ENCODE data around the gene EBF3. TPM values are rescaled to one million over a fixed set of nuclear protein-coding genes. Genes with fewer than 3 reads are reported as not detected.

EBF3 gene
- total RNA-seq, 1 donor from 2014 or later = 6.2 TPM

- H3K9me3 ChIP-seq (replicated peaks) = no peaks in the 10 kb centered on the region
- H3K27ac ChIP-seq (replicated peaks) = no peak overlapping the region
- H3K4me1 ChIP-seq = no peaks in the 10 kb centered on the region
- H3K36me3 ChIP-seq = peaks cover 52% of the 10 kb centered on the region
- no peak overlapping the region for H3K4me3 ChIP-seq
- intact Hi-C loops (cut with micrococcal nuclease) = no loop called here
- H3K27me3 ChIP-seq (ENCODE audit: low read depth) = no peaks in the 10 kb centered on the region
- TF ChIP-seq, protein P1, sequence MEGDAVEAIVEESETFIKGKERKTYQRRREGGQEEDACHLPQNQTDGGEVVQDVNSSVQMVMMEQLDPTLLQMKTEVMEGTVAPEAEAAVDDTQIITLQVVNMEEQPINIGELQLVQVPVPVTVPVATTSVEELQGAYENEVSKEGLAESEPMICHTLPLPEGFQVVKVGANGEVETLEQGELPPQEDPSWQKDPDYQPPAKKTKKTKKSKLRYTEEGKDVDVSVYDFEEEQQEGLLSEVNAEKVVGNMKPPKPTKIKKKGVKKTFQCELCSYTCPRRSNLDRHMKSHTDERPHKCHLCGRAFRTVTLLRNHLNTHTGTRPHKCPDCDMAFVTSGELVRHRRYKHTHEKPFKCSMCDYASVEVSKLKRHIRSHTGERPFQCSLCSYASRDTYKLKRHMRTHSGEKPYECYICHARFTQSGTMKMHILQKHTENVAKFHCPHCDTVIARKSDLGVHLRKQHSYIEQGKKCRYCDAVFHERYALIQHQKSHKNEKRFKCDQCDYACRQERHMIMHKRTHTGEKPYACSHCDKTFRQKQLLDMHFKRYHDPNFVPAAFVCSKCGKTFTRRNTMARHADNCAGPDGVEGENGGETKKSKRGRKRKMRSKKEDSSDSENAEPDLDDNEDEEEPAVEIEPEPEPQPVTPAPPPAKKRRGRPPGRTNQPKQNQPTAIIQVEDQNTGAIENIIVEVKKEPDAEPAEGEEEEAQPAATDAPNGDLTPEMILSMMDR (IDR thresholded peaks at IDR 0.05; ENCODE audit: borderline replicate concordance) = no peak
- DNase-seq = no peak
These were observed 93.7 kb downstream of the EBF3 start for GRCh38 chr10:129870474-129870757.

GRCh38 chr10:129869596-129870473 lies 94.2 kb downstream of the EBF3 start:
- H3K27ac ChIP-seq (replicated peaks) = no peak overlapping the region
- intact Hi-C loops (cut with micrococcal nuclease) = no loop called here
- H3K9me3 ChIP-seq (replicated peaks) = no peaks in the 10 kb centered on the region
- no peak overlapping the region for H3K4me3 ChIP-seq
- DNase-seq = no peak
- no peaks in the 10 kb centered on the region for H3K27me3 ChIP-seq (ENCODE audit: low read depth)
- H3K36me3 ChIP-seq = peaks cover 55% of the 10 kb centered on the region
- TF ChIP-seq, protein P1 (IDR thresholded peaks at IDR 0.05; ENCODE audit: borderline replicate concordance) = no peak
- peaks cover 4% of the 10 kb centered on the region for H3K4me1 ChIP-seq

DNA sequence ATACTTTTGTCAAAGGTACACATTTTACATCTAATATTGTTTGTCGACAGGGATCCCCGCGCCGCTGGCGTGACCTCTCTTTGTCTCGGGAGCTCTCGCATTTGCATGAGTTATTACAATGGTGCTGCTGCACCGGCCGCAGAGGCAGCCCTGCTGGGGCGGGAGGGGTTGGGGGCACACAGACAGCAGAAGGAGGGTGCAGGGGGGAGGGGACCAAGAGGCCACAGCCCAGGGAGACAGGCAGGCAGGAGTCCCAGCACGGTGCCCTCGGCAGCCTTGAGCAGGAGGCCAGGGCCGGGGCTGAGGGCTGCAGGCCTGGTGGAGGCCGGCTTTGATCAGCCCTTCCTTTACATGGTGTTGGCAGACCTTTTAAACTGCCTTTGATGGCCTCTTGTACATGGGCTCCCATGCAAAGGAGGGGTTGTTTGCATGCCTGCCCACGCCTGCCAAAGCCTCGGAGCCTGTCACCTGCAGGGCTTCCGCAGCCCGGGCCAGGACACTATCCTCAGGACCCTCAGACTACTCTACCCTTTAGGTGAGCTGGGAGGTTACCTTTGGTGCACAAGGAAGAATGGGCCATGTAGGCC lies 95.5 kb downstream of the EBF3 start:
- H3K36me3 ChIP-seq = peaks cover 47% of the 10 kb centered on the region
- no peaks in the 10 kb centered on the region for H3K9me3 ChIP-seq (replicated peaks)
- TF ChIP-seq, protein P1 (IDR thresholded peaks at IDR 0.05; ENCODE audit: borderline replicate concordance) = no peak
- H3K27ac ChIP-seq (replicated peaks) = no peak overlapping the region
- H3K27me3 ChIP-seq (ENCODE audit: low read depth) = peaks cover under 1% of the 10 kb centered on the region
- no peak for DNase-seq
- H3K4me1 ChIP-seq = peaks cover 15% of the 10 kb centered on the region
- H3K4me3 ChIP-seq = no peak overlapping the region
- intact Hi-C loops (cut with micrococcal nuclease) = no loop called here

- intact Hi-C loops (cut with micrococcal nuclease) = no loop called here
- Histone ChIP-seq H3K9me3 (replicated peaks) (no peaks in the 10 kb centered on the region), H3K4me3 (no peak overlapping the region), H3K27me3 (ENCODE audit: low read depth) (peaks cover 5% of the 10 kb centered on the region), H3K27ac (replicated peaks) (no peak overlapping the region), H3K4me1 (peaks cover 21% of the 10 kb centered on the region), H3K36me3 (peaks cover 38% of the 10 kb centered on the region)
- TF ChIP-seq, protein P1 (IDR thresholded peaks at IDR 0.05; ENCODE audit: borderline replicate concordance) = no peak
- DNase-seq = no peak
These were observed 96.4 kb downstream of the EBF3 start for GRCh38 chr10:129867631-129868179.

DNA sequence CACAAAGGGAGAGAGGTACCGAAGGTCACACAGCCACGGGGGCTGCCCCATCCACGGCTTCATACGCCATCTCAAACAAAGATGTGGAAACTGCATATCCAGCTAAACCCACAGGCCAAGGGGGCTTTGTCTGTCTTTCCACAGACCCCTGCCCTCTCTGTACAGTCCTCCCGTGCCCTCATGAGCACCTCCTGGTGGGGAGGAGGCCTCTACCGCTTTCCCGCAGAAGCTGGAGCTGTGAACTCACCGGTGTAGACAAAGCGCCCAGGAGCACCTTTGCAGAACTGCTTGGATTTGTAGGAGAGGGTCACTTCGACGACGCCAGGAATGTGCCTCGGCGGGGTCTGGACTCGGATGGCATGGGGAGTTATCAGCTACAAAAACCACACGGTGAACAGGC lies 97.2 kb downstream of the EBF3 start:
- no peak overlapping the region for H3K4me3 ChIP-seq
- H3K4me1 ChIP-seq = peaks cover 21% of the 10 kb centered on the region
- no peaks in the 10 kb centered on the region for H3K9me3 ChIP-seq (replicated peaks)
- H3K36me3 ChIP-seq = peaks cover 37% of the 10 kb centered on the region
- H3K27ac ChIP-seq (replicated peaks) = no peak overlapping the region
- peaks cover 5% of the 10 kb centered on the region for H3K27me3 ChIP-seq (ENCODE audit: low read depth)
- intact Hi-C loops (cut with micrococcal nuclease) = no loop called here
- DNase-seq = no peak
- TF ChIP-seq, protein P1 (IDR thresholded peaks at IDR 0.05; ENCODE audit: borderline replicate concordance) = no peak

All from left ventricle myocardium inferior (tissue), 1 donor.